GM19035 (cell line): Measurements from ENCODE around the gene KIF23.

Experiments used
- ATAC-seq: cut with Tn5 transposase; IDR thresholded peaks from one replicate; pipeline ENCODE4 v1.9.1; 2021; ENCODE audit not compliant: unreplicated experiment

Gene KIF23

GRCh38 chr15:69486481-69487110 is 72.4 kb downstream of the KIF23 start:
- no peak for ATAC-seq

GRCh38 chr15:69489073-69489571 is 75.0 kb downstream of the KIF23 start:
- ATAC-seq: no peak

- no peak for ATAC-seq
Measured at GRCh38 chr15:69490356-69491037, 76.3 kb downstream of the KIF23 start.

- ATAC-seq: no peak
Measured at GRCh38 chr15:69491038-69491505, 76.9 kb downstream of the KIF23 start.

GRCh38 chr15:69493406-69493805 is 79.3 kb downstream of the KIF23 start:
- ATAC-seq: no peak

DNA sequence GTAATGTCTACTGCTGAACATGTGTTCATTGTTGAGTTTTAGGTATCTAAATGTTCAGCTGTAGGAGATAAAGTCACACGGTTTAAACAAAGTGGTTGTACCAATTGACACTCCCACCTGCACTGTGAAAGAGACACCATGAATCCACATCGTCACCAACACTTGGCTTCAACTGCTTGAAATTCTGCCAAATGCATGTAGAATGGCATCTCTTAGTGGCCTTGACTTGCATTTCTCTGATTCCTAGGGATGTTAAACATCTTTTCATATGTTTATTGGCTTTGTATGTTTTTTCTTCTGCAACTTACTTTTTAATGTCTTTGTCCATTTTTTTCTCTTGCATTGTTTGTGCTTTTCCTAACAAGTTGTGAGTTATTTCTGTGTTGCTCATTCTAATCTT is 81.9 kb downstream of the KIF23 start:
- no peak for ATAC-seq

GRCh38 chr15:69497076-69497475 is 82.9 kb downstream of the KIF23 start:
- no peak for ATAC-seq

DNA sequence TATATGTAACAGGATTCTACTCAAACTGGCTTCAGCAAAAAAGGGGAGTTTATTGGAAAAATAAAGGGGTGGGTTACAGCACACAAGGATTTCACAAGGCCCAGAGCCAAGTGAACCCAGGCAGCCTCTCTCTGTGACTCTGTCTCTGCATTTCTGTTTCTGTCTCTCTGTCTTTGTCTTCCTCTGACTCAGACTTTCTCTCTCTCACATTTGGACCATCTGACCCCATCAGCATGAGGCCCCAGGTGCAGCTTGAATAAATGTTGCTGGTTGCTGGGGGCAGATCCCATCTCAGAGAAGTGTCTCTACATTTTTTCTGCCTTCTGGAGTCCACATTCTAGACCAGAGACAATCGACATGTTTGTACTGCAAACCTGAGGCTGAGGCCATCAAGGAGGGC is 83.5 kb downstream of the KIF23 start:
- ATAC-seq: no peak
